LNCaP clone FGC (cell line): ENCODE results near the gene GPALPP1.
"Not testable (repeated sequence)": the region's sequence is repeated elsewhere in the genome, so short reads cannot be mapped to it uniquely, and the experiment has no call there.

Experiments
- DNase-seq: peaks from one replicate; pipeline ENCODE4 v3.0.0-alpha.2; 2011; ENCODE audit warnings: low read depth
- H3K4me3 ChIP-seq: 2 replicates; pipeline ENCODE4 v1.5.1; 2011; ENCODE audit warnings: mild to moderate bottlenecking, low read depth, low read length, control low read depth
- TF ChIP-seq, protein P1 (sequence below): IDR thresholded peaks from 2 replicates; pipeline ENCODE4 v1.5.1; 2012; ENCODE audit warnings: mild to moderate bottlenecking; ENCODE audit not compliant: control insufficient read depth, insufficient read depth; ENCODE audit errors: extremely low read depth

GPALPP1 gene

GRCh38 chr13:45004096-45004495 is 14.8 kb downstream of the GPALPP1 start:
- no peak overlapping the region for H3K4me3 ChIP-seq
- no peak for DNase-seq
- TF ChIP-seq, protein P1, sequence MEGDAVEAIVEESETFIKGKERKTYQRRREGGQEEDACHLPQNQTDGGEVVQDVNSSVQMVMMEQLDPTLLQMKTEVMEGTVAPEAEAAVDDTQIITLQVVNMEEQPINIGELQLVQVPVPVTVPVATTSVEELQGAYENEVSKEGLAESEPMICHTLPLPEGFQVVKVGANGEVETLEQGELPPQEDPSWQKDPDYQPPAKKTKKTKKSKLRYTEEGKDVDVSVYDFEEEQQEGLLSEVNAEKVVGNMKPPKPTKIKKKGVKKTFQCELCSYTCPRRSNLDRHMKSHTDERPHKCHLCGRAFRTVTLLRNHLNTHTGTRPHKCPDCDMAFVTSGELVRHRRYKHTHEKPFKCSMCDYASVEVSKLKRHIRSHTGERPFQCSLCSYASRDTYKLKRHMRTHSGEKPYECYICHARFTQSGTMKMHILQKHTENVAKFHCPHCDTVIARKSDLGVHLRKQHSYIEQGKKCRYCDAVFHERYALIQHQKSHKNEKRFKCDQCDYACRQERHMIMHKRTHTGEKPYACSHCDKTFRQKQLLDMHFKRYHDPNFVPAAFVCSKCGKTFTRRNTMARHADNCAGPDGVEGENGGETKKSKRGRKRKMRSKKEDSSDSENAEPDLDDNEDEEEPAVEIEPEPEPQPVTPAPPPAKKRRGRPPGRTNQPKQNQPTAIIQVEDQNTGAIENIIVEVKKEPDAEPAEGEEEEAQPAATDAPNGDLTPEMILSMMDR, result no peak

DNA sequence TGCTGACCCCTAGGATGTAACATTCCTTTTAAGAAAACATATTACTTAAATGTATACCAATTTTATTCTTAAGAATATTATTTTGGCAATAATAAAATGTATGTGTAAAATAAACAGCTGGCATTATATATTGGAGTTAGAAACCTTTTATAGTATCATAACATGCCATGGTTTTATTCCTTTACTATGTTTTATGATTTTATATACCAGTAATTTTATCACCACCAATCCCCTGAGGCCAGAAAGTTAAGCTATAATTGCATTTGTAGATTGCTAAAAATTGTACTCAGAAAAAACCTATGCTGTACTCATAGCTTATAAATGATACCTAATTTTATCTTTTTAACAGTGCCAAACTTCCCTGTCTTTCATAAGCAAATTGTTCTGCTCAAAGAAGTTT is 17.9 kb downstream of the GPALPP1 start:
- no peak for DNase-seq
- H3K4me3 ChIP-seq, result no peak overlapping the region
- TF ChIP-seq, protein P1, result no peak

DNA sequence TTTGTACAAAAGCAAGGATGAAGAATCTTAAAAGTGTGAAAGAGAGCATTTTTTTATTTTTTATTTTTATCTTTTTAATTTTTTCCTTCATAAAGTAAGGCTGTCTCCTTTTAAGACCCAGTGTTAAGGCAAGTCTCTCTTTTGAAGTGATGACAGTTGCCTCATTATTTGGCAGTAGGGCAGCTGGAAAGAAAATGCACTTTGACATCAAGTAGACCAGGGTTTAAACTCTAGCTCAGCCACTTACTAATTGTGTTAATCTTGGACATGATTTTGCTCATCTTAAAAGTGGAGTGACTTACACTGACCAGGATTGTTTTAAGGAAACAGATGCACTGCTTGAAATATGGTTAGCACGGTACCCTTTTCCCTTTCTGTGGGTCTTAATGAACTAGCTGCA is 18.5 kb downstream of the GPALPP1 start:
- no peak overlapping the region for H3K4me3 ChIP-seq
- TF ChIP-seq, protein P1, result no peak
- no peak for DNase-seq

- H3K4me3 ChIP-seq, result no peak overlapping the region
- TF ChIP-seq, protein P1, result no peak
- DNase-seq, result no peak
Observed at GRCh38 chr13:45011198-45011597, 21.9 kb downstream of the GPALPP1 start.

DNA sequence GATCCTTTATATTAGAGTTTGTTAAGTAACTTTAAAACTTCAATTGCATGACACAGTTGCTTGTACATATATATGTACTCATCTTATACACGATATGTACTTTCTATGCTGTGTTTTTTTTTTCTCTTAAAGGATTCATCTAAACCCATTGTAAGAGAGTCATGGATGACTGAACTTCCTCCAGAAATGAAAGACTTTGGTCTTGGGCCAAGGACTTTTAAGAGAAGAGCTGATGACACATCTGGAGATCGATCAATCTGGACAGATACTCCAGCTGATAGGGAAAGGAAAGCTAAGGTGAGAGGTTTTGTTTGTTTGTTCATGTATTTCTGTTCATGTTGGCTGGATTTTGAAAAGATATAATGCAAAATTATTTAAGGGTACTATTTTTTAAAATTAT is 26.0 kb downstream of the GPALPP1 start:
- TF ChIP-seq, protein P1, result no peak
- H3K4me3 ChIP-seq, result no peak overlapping the region
- no peak for DNase-seq

DNA sequence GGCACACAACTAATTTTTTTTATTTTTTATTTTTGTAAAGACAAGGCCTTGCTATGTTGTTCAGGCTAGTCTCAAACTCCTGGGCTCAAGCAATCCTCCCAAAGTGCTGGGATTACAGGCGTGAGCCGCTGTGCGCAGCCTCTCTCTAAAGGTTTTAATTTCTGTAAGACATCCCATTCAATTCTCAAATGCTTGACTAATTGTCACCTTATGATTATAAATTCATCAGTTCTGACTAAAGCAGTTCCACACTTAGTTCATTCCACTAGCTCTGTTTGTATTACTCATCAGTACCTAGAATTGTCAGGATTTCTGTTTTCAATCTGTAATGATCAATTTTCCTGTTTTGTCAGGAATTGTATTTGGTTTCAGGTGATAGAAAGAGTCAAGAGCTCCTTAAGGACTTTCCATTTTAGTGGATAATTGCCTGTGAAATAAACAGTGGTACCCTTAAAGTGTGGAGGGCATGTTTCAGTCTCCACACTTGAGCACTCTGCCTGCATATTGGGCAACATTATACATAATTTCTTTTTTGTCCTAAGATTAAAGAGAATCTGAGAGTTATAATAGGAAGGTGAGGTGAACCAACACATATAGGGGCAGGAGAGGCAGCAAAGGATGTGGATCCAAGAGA is 27.6 kb downstream of the GPALPP1 start:
- H3K4me3 ChIP-seq, result no peak overlapping the region
- DNase-seq, result no peak
- TF ChIP-seq, protein P1, result no peak

GRCh38 chr13:45019981-45020380 is 30.6 kb downstream of the GPALPP1 start:
- not testable (repeated sequence) for DNase-seq, H3K4me3 ChIP-seq
